Measurements from ENCODE around the gene CORT.

CORT gene

GRCh38 chr1:10434590-10434989, 15.2 kb upstream of the CORT start:
- H3K27me3 ChIP-seq (ENCODE audit: insufficient read depth, low read depth, severe bottlenecking), result no peaks in the 10 kb centered on the region
- H3K4me3 ChIP-seq (ENCODE audit: low read depth, low read length), result no peak overlapping the region
- no peaks in the 10 kb centered on the region for H3K9me3 ChIP-seq (ENCODE audit: severe bottlenecking)
- no peak for TF ChIP-seq CTCF (IDR thresholded peaks at IDR 0.05; ENCODE audit: low read depth, low read length)
- DNase-seq, result no peak
- peaks cover 16% of the 10 kb centered on the region for H3K36me3 ChIP-seq
- H3K27ac ChIP-seq, result no peak overlapping the region

GRCh38 chr1:10437052-10437451, 12.8 kb upstream of the CORT start:
- Histone ChIP-seq H3K27ac (no peak overlapping the region), H3K9me3 (ENCODE audit: severe bottlenecking) (no peaks in the 10 kb centered on the region), H3K27me3 (ENCODE audit: insufficient read depth, low read depth, severe bottlenecking) (no peaks in the 10 kb centered on the region), H3K4me3 (ENCODE audit: low read depth, low read length) (no peak overlapping the region), H3K36me3 (peaks cover 18% of the 10 kb centered on the region)
- DNase-seq, result no peak
- no peak for TF ChIP-seq CTCF (IDR thresholded peaks at IDR 0.05; ENCODE audit: low read depth, low read length)

GRCh38 chr1:10438677-10439163, 11.1 kb upstream of the CORT start:
- H3K27me3 ChIP-seq (ENCODE audit: insufficient read depth, low read depth, severe bottlenecking), result no peaks in the 10 kb centered on the region
- no peak for DNase-seq
- no peaks in the 10 kb centered on the region for H3K9me3 ChIP-seq (ENCODE audit: severe bottlenecking)
- peaks cover 22% of the 10 kb centered on the region for H3K36me3 ChIP-seq
- H3K4me3 ChIP-seq (ENCODE audit: low read depth, low read length), result no peak overlapping the region
- H3K27ac ChIP-seq, result no peak overlapping the region
- no peak for TF ChIP-seq CTCF (IDR thresholded peaks at IDR 0.05; ENCODE audit: low read depth, low read length)

- H3K27ac ChIP-seq, result no peak overlapping the region
- no peak overlapping the region for H3K4me3 ChIP-seq (ENCODE audit: low read depth, low read length)
- no peak for DNase-seq
- H3K36me3 ChIP-seq, result peaks cover 22% of the 10 kb centered on the region
- H3K9me3 ChIP-seq (ENCODE audit: severe bottlenecking), result no peaks in the 10 kb centered on the region
- no peaks in the 10 kb centered on the region for H3K27me3 ChIP-seq (ENCODE audit: insufficient read depth, low read depth, severe bottlenecking)
- TF ChIP-seq CTCF (IDR thresholded peaks at IDR 0.05; ENCODE audit: low read depth, low read length), result no peak
Observed at GRCh38 chr1:10440305-10440704, 9.5 kb upstream of the CORT start.

GRCh38 chr1:10440794-10441193, 9.0 kb upstream of the CORT start:
- no peaks in the 10 kb centered on the region for H3K9me3 ChIP-seq (ENCODE audit: severe bottlenecking)
- DNase-seq, result no peak
- no peak overlapping the region for H3K4me3 ChIP-seq (ENCODE audit: low read depth, low read length)
- TF ChIP-seq CTCF (IDR thresholded peaks at IDR 0.05; ENCODE audit: low read depth, low read length), result no peak
- H3K27me3 ChIP-seq (ENCODE audit: insufficient read depth, low read depth, severe bottlenecking), result no peaks in the 10 kb centered on the region
- no peak overlapping the region for H3K27ac ChIP-seq
- peaks cover 22% of the 10 kb centered on the region for H3K36me3 ChIP-seq

- H3K4me3 ChIP-seq (ENCODE audit: low read depth, low read length), result no peak overlapping the region
- H3K27me3 ChIP-seq (ENCODE audit: insufficient read depth, low read depth, severe bottlenecking), result no peaks in the 10 kb centered on the region
- TF ChIP-seq CTCF (IDR thresholded peaks at IDR 0.05; ENCODE audit: low read depth, low read length), result no peak
- peaks cover 21% of the 10 kb centered on the region for H3K36me3 ChIP-seq
- no peak for DNase-seq
- H3K27ac ChIP-seq, result no peak overlapping the region
- no peaks in the 10 kb centered on the region for H3K9me3 ChIP-seq (ENCODE audit: severe bottlenecking)
Observed at GRCh38 chr1:10444248-10444647, 5.6 kb upstream of the CORT start.

Measured in WERI-Rb-1 (cell line).